Endothelial cell of umbilical vein (primary cell): ENCODE results near the gene TRPM3. TPM values are rescaled to one million over a fixed set of nuclear protein-coding genes. Genes with fewer than 3 reads are reported as not detected.

Experiments used
- BruUV-seq: library from RNA; stranded (reverse); fragments of 400-500 nt; replicated peaks from 2 replicates; lab custom pipeline; 2021; lab: Mats Ljungman, UMichigan
- CTCF ChIA-PET: fragments of 300-600, 350-600 bp; sonication (Branson Sonifier 250); formaldehyde crosslinking; loops from one replicate; lab custom pipeline; 2021; ENCODE audit warnings: antibody characterized with exemption, inconsistent platforms; lab: Charles Lee
- POLR2A ChIA-PET: fragments of 300-600, 350-600 bp; sonication (Branson Sonifier 250); formaldehyde crosslinking; loops from one replicate; lab custom pipeline; 2021; ENCODE audit warnings: antibody characterized with exemption, inconsistent platforms; lab: Charles Lee
- DNase-seq: peaks from one replicate; pipeline ENCODE4 v3.0.0-alpha.2; 2011; ENCODE audit warnings: low read depth, low spot score
- FAIRE-seq: peaks from 2 replicates; lab custom pipeline; 2011; peaks lifted over from hg19 to GRCh38; lab: Jason Lieb, UNC
- H2AFZ ChIP-seq: 2 replicates; pipeline ENCODE4 v1.6.0; 2012; ENCODE audit warnings: low read depth, low read length, control low read depth, inconsistent platforms
- H3K27ac ChIP-seq: 2 replicates; pipeline ENCODE4 v1.5.1; 2011; ENCODE audit warnings: low read depth, mild to moderate bottlenecking, control low read depth, low read length, moderate library complexity; ENCODE audit not compliant: insufficient read depth
- H3K27me3 ChIP-seq, 2 experiments: 2 replicates each; pipeline versions ENCODE4 v1.6.0 to v1.6.1; 2011; ENCODE audit warnings: low read length in 2 of 2, mixed read lengths in 1 of 2; ENCODE audit not compliant: control insufficient read depth in 2 of 2, insufficient read depth in 2 of 2
- H3K36me3 ChIP-seq, 2 experiments: 2 replicates in 1 of 2; 3 replicates in 1 of 2; pipeline ENCODE4 v1.5.1; 2011; ENCODE audit warnings: low read length in 2 of 2, mild to moderate bottlenecking in 1 of 2, moderate library complexity in 1 of 2; ENCODE audit not compliant: control insufficient read depth in 2 of 2, insufficient read depth in 2 of 2; ENCODE audit errors: extremely low read depth in 1 of 2
- H3K4me1 ChIP-seq: 3 replicates; pipeline ENCODE4 v1.5.1; 2011; ENCODE audit warnings: mild to moderate bottlenecking, low read length; ENCODE audit not compliant: control insufficient read depth, insufficient read depth; ENCODE audit errors: extremely low read depth
- H3K4me2 ChIP-seq: 2 replicates; pipeline ENCODE4 v1.6.1; 2011; ENCODE audit warnings: low read length, control low read depth, mixed read lengths; ENCODE audit not compliant: insufficient read depth
- H3K4me3 ChIP-seq, 3 experiments: fragments of 200-600 bp in 1 of 3; sonication (generic), shearing (Covaris generic) in 1 of 3; replicated peaks in 1 of 3; 2 replicates each; pipeline ENCODE4 v1.5.1; 2011 to 2016; ENCODE audit warnings: control low read depth in 3 of 3, low read length in 3 of 3, mild to moderate bottlenecking in 2 of 3, inconsistent platforms in 1 of 3, low read depth in 1 of 3, moderate library complexity in 1 of 3; ENCODE audit not compliant: insufficient read depth in 1 of 3
- H3K79me2 ChIP-seq: 2 replicates; pipeline ENCODE4 v1.6.0; 2012; ENCODE audit warnings: low read length, inconsistent platforms; ENCODE audit not compliant: control insufficient read depth, insufficient read depth
- H3K9ac ChIP-seq: replicated peaks from 2 replicates; pipeline ENCODE3; 2011; ENCODE audit warnings: low read length, control low read depth; ENCODE audit not compliant: insufficient read depth; ENCODE audit errors: extremely low read depth
- H3K9me1 ChIP-seq: replicated peaks from 3 replicates; pipeline ENCODE4 v1.6.0; 2011; ENCODE audit warnings: mild to moderate bottlenecking, low read length; ENCODE audit not compliant: control insufficient read depth, insufficient read depth; ENCODE audit errors: extremely low read depth
- H3K9me3 ChIP-seq: replicated peaks from 2 replicates; pipeline ENCODE4 v1.5.1; 2012; ENCODE audit warnings: low read length, inconsistent platforms; ENCODE audit not compliant: control insufficient read depth, insufficient read depth
- H4K20me1 ChIP-seq: replicated peaks from 2 replicates; pipeline ENCODE3; 2011; ENCODE audit warnings: mild to moderate bottlenecking, low read length; ENCODE audit not compliant: control insufficient read depth, insufficient read depth; ENCODE audit errors: extremely low read depth
- EZH2 ChIP-seq: IDR thresholded peaks from 2 replicates; pipeline ENCODE4 v1.6.1; 2012; ENCODE audit warnings: borderline replicate concordance, low read depth, mild to moderate bottlenecking, moderate library complexity, low read length, inconsistent platforms; ENCODE audit not compliant: severe bottlenecking
- FOS ChIP-seq: IDR thresholded peaks from 2 replicates; pipeline ENCODE4 v1.6.1; 2011; ENCODE audit warnings: mild to moderate bottlenecking, low read length, moderate library complexity, borderline replicate concordance; ENCODE audit not compliant: insufficient read depth
- GATA2 ChIP-seq: IDR thresholded peaks from 2 replicates; pipeline ENCODE4 v1.7.0; 2011; ENCODE audit warnings: low read depth, mild to moderate bottlenecking, moderate library complexity, mixed read lengths, low read length; ENCODE audit not compliant: insufficient read length, insufficient read depth
- JUN ChIP-seq: IDR thresholded peaks from 2 replicates; pipeline ENCODE4 v1.6.1; 2011; ENCODE audit warnings: borderline replicate concordance, low read depth; ENCODE audit not compliant: insufficient read length, insufficient read depth
- MYC ChIP-seq: IDR thresholded peaks from one replicate; pipeline ENCODE4 v1.6.1; 2011; ENCODE audit warnings: mild to moderate bottlenecking, low read depth, low read length
- POLR2A ChIP-seq: IDR thresholded peaks from 2 replicates; pipeline ENCODE4 v1.6.1; 2012; ENCODE audit warnings: low read depth, mild to moderate bottlenecking, control low read depth, low read length
- POLR2AphosphoS5 ChIP-seq: IDR thresholded peaks from 2 replicates; pipeline ENCODE4 v1.6.1; 2012; ENCODE audit warnings: low read depth, mild to moderate bottlenecking, control low read depth, low read length, moderate library complexity; ENCODE audit not compliant: insufficient read depth
- dilution Hi-C: fragments of 300-500 bp; cut with MboI; formaldehyde crosslinking; loops from one replicate; pipeline ENCODE4 v1.15.0; 2019; ENCODE audit warnings: low sequenced_read_pairs; ENCODE audit not compliant: extremely low pct_ligation_motif_present
- intact Hi-C: fragments of 100-400 bp; cut with micrococcal nuclease; formaldehyde crosslinking; loops from one replicate; pipeline ENCODE4 v1.10.0; 2022
- polyA plus RNA-seq, 4 experiments: library from polyadenylated mRNA; depleted of rRNA in 3 of 4; stranded (reverse) in 3 of 4; unstranded in 1 of 4; fragments of >200 nt; gene quantifications; 2 replicates each; pipeline versions ENCODE4 v1.2.1 to v1.2.3, GENCODE V29; 2011 to 2012; ENCODE audit warnings: missing spikeins in 1 of 4
- total RNA-seq: library from RNA; stranded (reverse); gene quantifications from 2 replicates; pipeline ENCODE4 v1.2.3, GENCODE V29; 2021
- TF ChIP-seq, protein P1 (sequence below): IDR thresholded peaks from 2 replicates; pipeline ENCODE4 v1.6.1; 2011; ENCODE audit not compliant: insufficient read depth, insufficient read length
- TF ChIP-seq, protein P2 (sequence below), 2 donors: IDR thresholded peaks; 1 replicate in 1 of 2; 2 replicates in 1 of 2; pipeline ENCODE4 v1.5.1; 2011; ENCODE audit warnings: low read length in 2 of 2, mild to moderate bottlenecking in 2 of 2, moderate library complexity in 2 of 2, control low read depth in 1 of 2, inconsistent platforms in 1 of 2, low read depth in 1 of 2; ENCODE audit not compliant: insufficient read depth in 1 of 2; ENCODE audit errors: extremely low read depth in 1 of 2

The TRPM3 gene
- total and polyA plus RNA-seq, 2 donors (not counting 3 experiments of a cell fraction or from before 2014, with no cell fraction given): 0.17 to 0.33 TPM

DNA sequence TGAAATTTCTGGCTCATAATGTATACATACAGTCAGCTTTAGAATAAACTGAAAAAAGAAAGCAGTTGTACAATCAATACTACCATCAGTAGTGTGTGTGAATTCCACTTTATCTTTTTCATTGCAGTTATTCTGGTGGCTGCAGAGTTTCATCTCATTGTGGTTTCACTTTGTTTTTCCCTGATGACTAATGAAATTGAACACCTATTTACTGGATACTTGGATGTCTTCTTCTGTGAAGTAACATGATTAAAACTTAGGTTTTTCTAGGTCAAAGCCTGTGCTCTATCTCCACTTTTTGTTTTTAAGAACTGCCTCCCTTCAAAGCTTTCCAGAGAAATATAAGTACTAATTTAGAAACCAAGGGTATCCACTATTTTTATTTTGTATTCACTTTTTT lies 174.3 kb downstream of the TRPM3 start:
- H3K79me2 ChIP-seq: no peaks in the 10 kb centered on the region
- dilution Hi-C loops (no loop called here), intact Hi-C loops (no loop called here)
- no peak for DNase-seq
- no TSS peak for BruUV-seq
- peaks cover 3 to 4% of the 10 kb centered on the region in 2 experiments for H3K27me3 ChIP-seq
- TF ChIP-seq, protein P1, sequence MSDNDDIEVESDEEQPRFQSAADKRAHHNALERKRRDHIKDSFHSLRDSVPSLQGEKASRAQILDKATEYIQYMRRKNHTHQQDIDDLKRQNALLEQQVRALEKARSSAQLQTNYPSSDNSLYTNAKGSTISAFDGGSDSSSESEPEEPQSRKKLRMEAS: no peak
- TF ChIP-seq, protein P2, sequence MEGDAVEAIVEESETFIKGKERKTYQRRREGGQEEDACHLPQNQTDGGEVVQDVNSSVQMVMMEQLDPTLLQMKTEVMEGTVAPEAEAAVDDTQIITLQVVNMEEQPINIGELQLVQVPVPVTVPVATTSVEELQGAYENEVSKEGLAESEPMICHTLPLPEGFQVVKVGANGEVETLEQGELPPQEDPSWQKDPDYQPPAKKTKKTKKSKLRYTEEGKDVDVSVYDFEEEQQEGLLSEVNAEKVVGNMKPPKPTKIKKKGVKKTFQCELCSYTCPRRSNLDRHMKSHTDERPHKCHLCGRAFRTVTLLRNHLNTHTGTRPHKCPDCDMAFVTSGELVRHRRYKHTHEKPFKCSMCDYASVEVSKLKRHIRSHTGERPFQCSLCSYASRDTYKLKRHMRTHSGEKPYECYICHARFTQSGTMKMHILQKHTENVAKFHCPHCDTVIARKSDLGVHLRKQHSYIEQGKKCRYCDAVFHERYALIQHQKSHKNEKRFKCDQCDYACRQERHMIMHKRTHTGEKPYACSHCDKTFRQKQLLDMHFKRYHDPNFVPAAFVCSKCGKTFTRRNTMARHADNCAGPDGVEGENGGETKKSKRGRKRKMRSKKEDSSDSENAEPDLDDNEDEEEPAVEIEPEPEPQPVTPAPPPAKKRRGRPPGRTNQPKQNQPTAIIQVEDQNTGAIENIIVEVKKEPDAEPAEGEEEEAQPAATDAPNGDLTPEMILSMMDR (IDR thresholded peaks at IDR 0.05; ENCODE audit: extremely low read depth in 1 of 2, insufficient read depth in 1 of 2, low read depth in 1 of 2, low read length in 2 of 2): no peak
- TF ChIP-seq JUN: no peak
- no peak for TF ChIP-seq EZH2
- TF ChIP-seq POLR2A: no peak
- no peak for TF ChIP-seq GATA2
- TF ChIP-seq MYC: no peak
- no peak for TF ChIP-seq POLR2AphosphoS5
- no peak for TF ChIP-seq FOS
- H3K9me3 ChIP-seq: no peaks in the 10 kb centered on the region
- FAIRE-seq: no peak
- POLR2A ChIA-PET: no interaction called here
- no peak overlapping the region for H3K4me2 ChIP-seq
- CTCF ChIA-PET: interaction anchor here (1.0 to 2.0 kb wide), 3 partner anchors 8 to 23 kb away, joined by 3 to 6 read pairs (median 4); no protein-coding TSS in a partner anchor
- H3K4me3 ChIP-seq: no peak overlapping the region
- H2AFZ ChIP-seq: no peak overlapping the region
- H3K4me1 ChIP-seq: no peaks in the 10 kb centered on the region
- no peaks in the 10 kb centered on the region for H3K36me3 ChIP-seq
- no peaks in the 10 kb centered on the region for H3K9me1 ChIP-seq
- H3K9ac ChIP-seq: no peak overlapping the region
- H3K27ac ChIP-seq: no peak overlapping the region
- no peaks in the 10 kb centered on the region for H4K20me1 ChIP-seq
